Measurements from ENCODE around the gene WDR35.

WDR35 gene

DNA sequence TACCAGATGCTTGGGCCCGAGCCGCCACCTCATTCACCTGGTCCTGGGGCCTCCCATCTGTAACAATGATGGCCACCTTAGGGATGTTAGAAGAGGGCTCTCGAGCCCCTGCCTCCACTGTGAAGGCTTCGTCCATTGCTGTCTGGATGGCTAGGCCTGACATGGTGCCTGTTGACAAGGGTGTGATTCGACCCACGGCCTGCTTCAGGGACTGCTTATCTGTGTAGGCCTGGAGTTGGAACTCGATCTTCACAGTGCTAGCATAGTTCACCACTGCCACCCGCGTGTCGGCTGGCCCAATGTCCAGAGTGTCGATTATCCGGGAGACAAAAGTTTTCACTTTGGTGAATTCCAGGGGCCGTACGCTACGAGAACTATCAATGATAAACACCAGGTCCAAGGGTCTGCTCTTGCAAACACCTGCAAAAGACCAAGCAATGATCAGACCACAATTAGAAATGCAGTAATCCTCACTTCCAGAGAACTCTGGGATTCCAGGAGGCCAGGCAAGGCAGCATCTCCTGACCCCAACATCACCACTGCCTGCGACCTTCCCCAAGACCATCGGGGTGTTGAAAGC, 16.1 kb upstream of the WDR35 start:
- H4K5ac ChIP-seq (ENCODE audit: low read length): no peak overlapping the region
- H3K79me2 ChIP-seq (ENCODE audit: control insufficient read depth, insufficient read depth, low read length): no peaks in the 10 kb centered on the region
- peaks cover 1% of the 10 kb centered on the region for H3K36me3 ChIP-seq (ENCODE audit: control insufficient read depth, insufficient read depth, low read length)
- no peak overlapping the region for H3K9ac ChIP-seq (ENCODE audit: low read length)
- no CpG with 5 or more reads among the region's 17 CpGs for WGBS (ENCODE audit: extremely low coverage, insufficient coverage, low lambda C conversion rate)
- no peak overlapping the region for H2AK5ac ChIP-seq (ENCODE audit: low read length)
- no peaks in the 10 kb centered on the region for H3K27me3 ChIP-seq (ENCODE audit: insufficient read depth, low read length, poor library complexity)
- no peak overlapping the region for H2BK5ac ChIP-seq (ENCODE audit: low read length)
- H3K23ac ChIP-seq (ENCODE audit: low read length): no peak overlapping the region
- no peak overlapping the region for H4K8ac ChIP-seq (ENCODE audit: low read depth, low read length)
- DNase-seq: no peak
- no peak overlapping the region for H3K27ac ChIP-seq (ENCODE audit: low read depth, low read length)
- no peak overlapping the region for H2BK15ac ChIP-seq (replicated peaks; ENCODE audit: low read depth)
- H3K4ac ChIP-seq (ENCODE audit: low read depth, low read length): no peak overlapping the region
- H3K4me1 ChIP-seq (ENCODE audit: control insufficient read depth, low read depth, low read length): peaks cover 5% of the 10 kb centered on the region
- H3K18ac ChIP-seq (ENCODE audit: low read length): no peak overlapping the region
- H3K4me2 ChIP-seq (ENCODE audit: low read length): no peak overlapping the region
- no peak overlapping the region for H3K56ac ChIP-seq (ENCODE audit: low read length)
- no peak overlapping the region for H2BK120ac ChIP-seq (ENCODE audit: low read depth, low read length)
- peaks cover 4% of the 10 kb centered on the region for H3K79me1 ChIP-seq (ENCODE audit: low read length)
- H3K4me3 ChIP-seq (ENCODE audit: low read length): no peak overlapping the region

DNA sequence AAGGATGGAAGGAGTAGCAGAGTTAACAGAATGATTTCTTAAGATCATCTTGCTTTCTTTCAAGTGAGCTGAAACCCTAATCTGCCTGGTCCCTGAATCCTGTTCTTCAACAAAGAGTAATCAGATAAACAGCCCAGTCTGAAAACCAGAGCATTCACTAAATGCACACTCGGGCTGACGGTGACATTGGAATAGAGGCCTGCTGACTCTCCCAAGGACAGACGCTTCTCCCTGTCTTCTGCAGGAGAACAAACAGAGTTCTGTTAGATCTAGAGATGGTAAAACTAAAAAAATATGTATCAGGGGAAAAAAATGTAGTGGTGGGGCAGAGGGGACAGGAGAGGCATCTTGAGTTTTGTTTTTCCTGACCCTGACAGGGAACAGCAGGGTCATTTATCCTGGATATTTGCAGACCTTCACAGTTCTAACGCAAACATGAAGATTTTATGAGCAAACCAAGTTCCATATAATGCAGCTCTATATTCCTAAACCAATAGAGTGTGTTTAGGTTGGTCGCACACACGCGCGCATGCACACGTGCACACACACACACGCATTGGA, 15.2 kb upstream of the WDR35 start:
- no peak overlapping the region for H3K4ac ChIP-seq (ENCODE audit: low read depth, low read length)
- no peak overlapping the region for H3K23ac ChIP-seq (ENCODE audit: low read length)
- peaks cover 3% of the 10 kb centered on the region for H3K4me1 ChIP-seq (ENCODE audit: control insufficient read depth, low read depth, low read length)
- no peak overlapping the region for H3K9ac ChIP-seq (ENCODE audit: low read length)
- H3K18ac ChIP-seq (ENCODE audit: low read length): no peak overlapping the region
- H3K4me2 ChIP-seq (ENCODE audit: low read length): no peak overlapping the region
- DNase-seq: no peak
- no peak overlapping the region for H3K4me3 ChIP-seq (ENCODE audit: low read length)
- H3K79me1 ChIP-seq (ENCODE audit: low read length): peaks cover 4% of the 10 kb centered on the region
- no CpG with 5 or more reads among the region's 10 CpGs for WGBS (ENCODE audit: extremely low coverage, insufficient coverage, low lambda C conversion rate)
- no peak overlapping the region for H3K56ac ChIP-seq (ENCODE audit: low read length)
- H4K8ac ChIP-seq (ENCODE audit: low read depth, low read length): no peak overlapping the region
- no peaks in the 10 kb centered on the region for H3K79me2 ChIP-seq (ENCODE audit: control insufficient read depth, insufficient read depth, low read length)
- H3K27me3 ChIP-seq (ENCODE audit: insufficient read depth, low read length, poor library complexity): no peaks in the 10 kb centered on the region
- H2BK120ac ChIP-seq (ENCODE audit: low read depth, low read length): no peak overlapping the region
- H2BK5ac ChIP-seq (ENCODE audit: low read length): no peak overlapping the region
- H2AK5ac ChIP-seq (ENCODE audit: low read length): no peak overlapping the region
- H3K27ac ChIP-seq (ENCODE audit: low read depth, low read length): no peak overlapping the region
- H4K5ac ChIP-seq (ENCODE audit: low read length): no peak overlapping the region
- H2BK15ac ChIP-seq (replicated peaks; ENCODE audit: low read depth): no peak overlapping the region
- H3K36me3 ChIP-seq (ENCODE audit: control insufficient read depth, insufficient read depth, low read length): peaks cover 1% of the 10 kb centered on the region

DNA sequence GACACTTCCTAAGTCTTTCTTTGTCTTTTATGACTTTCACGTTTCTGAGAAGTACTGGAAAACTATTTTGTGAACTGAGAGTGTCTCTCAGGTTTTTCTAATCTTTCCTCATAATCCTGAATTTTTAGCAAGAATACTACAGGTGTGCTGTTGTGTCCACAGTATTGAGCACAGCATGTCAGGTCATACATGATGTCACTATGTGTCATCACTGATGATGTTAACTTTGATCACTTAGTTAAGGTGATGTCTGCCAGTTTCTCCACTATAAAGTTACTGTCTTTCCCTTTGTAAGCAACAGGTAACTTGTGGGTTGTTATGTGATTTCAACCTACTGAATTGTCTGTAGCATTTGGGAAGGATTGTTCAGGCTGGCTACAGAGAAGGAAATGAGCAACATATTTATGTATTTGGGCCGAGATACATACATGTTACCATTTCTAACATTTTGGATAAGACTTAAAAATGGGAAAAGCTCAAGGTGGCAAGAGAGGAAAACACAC, 11.5 kb upstream of the WDR35 start:
- Histone ChIP-seq H3K56ac (ENCODE audit: low read length) (no peak overlapping the region), H3K27ac (ENCODE audit: low read depth, low read length) (no peak overlapping the region), H2BK15ac (replicated peaks; ENCODE audit: low read depth) (no peak overlapping the region), H3K18ac (ENCODE audit: low read length) (no peak overlapping the region), H3K4me3 (ENCODE audit: low read length) (no peak overlapping the region), H3K4ac (ENCODE audit: low read depth, low read length) (no peak overlapping the region), H4K8ac (ENCODE audit: low read depth, low read length) (no peak overlapping the region), H4K5ac (ENCODE audit: low read length) (no peak overlapping the region), H2AK5ac (ENCODE audit: low read length) (no peak overlapping the region), H3K79me2 (ENCODE audit: control insufficient read depth, insufficient read depth, low read length) (no peaks in the 10 kb centered on the region), H2BK120ac (ENCODE audit: low read depth, low read length) (no peak overlapping the region), H3K9ac (ENCODE audit: low read length) (no peak overlapping the region), H2BK5ac (ENCODE audit: low read length) (no peak overlapping the region), H3K4me1 (ENCODE audit: control insufficient read depth, low read depth, low read length) (no peaks in the 10 kb centered on the region), H3K79me1 (ENCODE audit: low read length) (peaks cover 3% of the 10 kb centered on the region), H3K4me2 (ENCODE audit: low read length) (no peak overlapping the region), H3K23ac (ENCODE audit: low read length) (no peak overlapping the region), H3K27me3 (ENCODE audit: insufficient read depth, low read length, poor library complexity) (no peaks in the 10 kb centered on the region), H3K36me3 (ENCODE audit: control insufficient read depth, insufficient read depth, low read length) (peaks cover 1% of the 10 kb centered on the region)
- no CpG with 5 or more reads among the region's 2 CpGs for WGBS (ENCODE audit: extremely low coverage, insufficient coverage, low lambda C conversion rate)
- no peak for DNase-seq

- Histone ChIP-seq H3K36me3 (ENCODE audit: control insufficient read depth, insufficient read depth, low read length) (no peaks in the 10 kb centered on the region), H3K56ac (ENCODE audit: low read length) (no peak overlapping the region), H3K27me3 (ENCODE audit: insufficient read depth, low read length, poor library complexity) (no peaks in the 10 kb centered on the region), H3K4me2 (ENCODE audit: low read length) (no peak overlapping the region), H3K23ac (ENCODE audit: low read length) (no peak overlapping the region), H4K8ac (ENCODE audit: low read depth, low read length) (no peak overlapping the region), H3K4me1 (ENCODE audit: control insufficient read depth, low read depth, low read length) (no peaks in the 10 kb centered on the region), H2AK5ac (ENCODE audit: low read length) (no peak overlapping the region), H3K79me2 (ENCODE audit: control insufficient read depth, insufficient read depth, low read length) (peaks cover 3% of the 10 kb centered on the region), H3K4ac (ENCODE audit: low read depth, low read length) (no peak overlapping the region), H3K9ac (ENCODE audit: low read length) (no peak overlapping the region), H3K18ac (ENCODE audit: low read length) (no peak overlapping the region), H2BK120ac (ENCODE audit: low read depth, low read length) (no peak overlapping the region), H4K5ac (ENCODE audit: low read length) (no peak overlapping the region), H2BK5ac (ENCODE audit: low read length) (no peak overlapping the region), H3K27ac (ENCODE audit: low read depth, low read length) (no peak overlapping the region), H2BK15ac (replicated peaks; ENCODE audit: low read depth) (no peak overlapping the region), H3K4me3 (ENCODE audit: low read length) (no peak overlapping the region), H3K79me1 (ENCODE audit: low read length) (no peaks in the 10 kb centered on the region)
- no peak for DNase-seq
These were observed 3.8 kb upstream of the WDR35 start for GRCh38 chr2:19993731-19994130.

GRCh38 chr2:19991895-19992294, 2.0 kb upstream of the WDR35 start:
- Histone ChIP-seq H2BK120ac (ENCODE audit: low read depth, low read length) (no peak overlapping the region), H3K27ac (ENCODE audit: low read depth, low read length) (no peak overlapping the region), H3K4me1 (ENCODE audit: control insufficient read depth, low read depth, low read length) (no peaks in the 10 kb centered on the region), H3K23ac (ENCODE audit: low read length) (no peak overlapping the region), H3K4me2 (ENCODE audit: low read length) (no peak overlapping the region), H2BK5ac (ENCODE audit: low read length) (no peak overlapping the region), H4K8ac (ENCODE audit: low read depth, low read length) (no peak overlapping the region), H2AK5ac (ENCODE audit: low read length) (no peak overlapping the region), H3K79me1 (ENCODE audit: low read length) (no peaks in the 10 kb centered on the region), H2BK15ac (replicated peaks; ENCODE audit: low read depth) (no peak overlapping the region), H4K5ac (ENCODE audit: low read length) (no peak overlapping the region), H3K56ac (ENCODE audit: low read length) (no peak overlapping the region), H3K27me3 (ENCODE audit: insufficient read depth, low read length, poor library complexity) (no peaks in the 10 kb centered on the region), H3K79me2 (ENCODE audit: control insufficient read depth, insufficient read depth, low read length) (peaks cover 3% of the 10 kb centered on the region), H3K4me3 (ENCODE audit: low read length) (no peak overlapping the region), H3K36me3 (ENCODE audit: control insufficient read depth, insufficient read depth, low read length) (no peaks in the 10 kb centered on the region), H3K4ac (ENCODE audit: low read depth, low read length) (no peak overlapping the region), H3K9ac (ENCODE audit: low read length) (no peak overlapping the region), H3K18ac (ENCODE audit: low read length) (no peak overlapping the region)
- DNase-seq: no peak
- no CpG with 5 or more reads among the region's 1 CpG for WGBS (ENCODE audit: extremely low coverage, insufficient coverage, low lambda C conversion rate)

DNA sequence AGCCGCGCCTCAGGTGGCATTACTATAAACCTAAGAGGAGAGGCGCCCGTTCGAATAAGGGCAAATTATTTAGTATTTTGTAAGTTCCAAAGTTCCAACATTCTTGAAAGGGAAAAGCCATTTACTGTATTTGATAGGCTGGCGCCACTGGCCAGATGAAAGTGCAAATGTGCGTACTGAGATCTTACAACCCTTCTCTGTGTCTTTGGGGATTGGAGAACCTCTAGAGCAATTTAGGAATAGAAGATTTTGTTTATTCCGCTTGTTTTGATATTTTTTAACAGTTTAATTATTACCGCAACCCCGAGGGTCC, 467 bp upstream of the WDR35 start:
- Histone ChIP-seq H2BK5ac (ENCODE audit: low read length) (no peak overlapping the region), H2BK120ac (ENCODE audit: low read depth, low read length) (no peak overlapping the region), H3K79me2 (ENCODE audit: control insufficient read depth, insufficient read depth, low read length) (peaks cover 5% of the 10 kb centered on the region), H3K9ac (ENCODE audit: low read length) (peak overlapping the region; percentile 75), H4K8ac (ENCODE audit: low read depth, low read length) (no peak overlapping the region), H3K4me1 (ENCODE audit: control insufficient read depth, low read depth, low read length) (no peaks in the 10 kb centered on the region), H3K4me2 (ENCODE audit: low read length) (peak overlapping the region; percentile 56), H4K5ac (ENCODE audit: low read length) (no peak overlapping the region), H3K27ac (ENCODE audit: low read depth, low read length) (peak overlapping the region; percentile 39), H3K79me1 (ENCODE audit: low read length) (no peaks in the 10 kb centered on the region), H3K18ac (ENCODE audit: low read length) (no peak overlapping the region), H3K23ac (ENCODE audit: low read length) (no peak overlapping the region), H2BK15ac (replicated peaks; ENCODE audit: low read depth) (no peak overlapping the region), H3K4me3 (ENCODE audit: low read length) (peak overlapping the region; percentile 49), H2AK5ac (ENCODE audit: low read length) (no peak overlapping the region), H3K4ac (ENCODE audit: low read depth, low read length) (peak overlapping the region; percentile 11), H3K27me3 (ENCODE audit: insufficient read depth, low read length, poor library complexity) (no peaks in the 10 kb centered on the region), H3K56ac (ENCODE audit: low read length) (peak overlapping the region; percentile 93), H3K36me3 (ENCODE audit: control insufficient read depth, insufficient read depth, low read length) (no peaks in the 10 kb centered on the region)
- WGBS (ENCODE audit: extremely low coverage, insufficient coverage, low lambda C conversion rate): no CpG with 5 or more reads among the region's 10 CpGs
- no peak for DNase-seq
